ENCODE data around the gene ALDH1A3. TPM values are rescaled to one million over a fixed set of nuclear protein-coding genes. Genes with fewer than 3 reads are reported as not detected.

The ALDH1A3 gene
- total and polyA plus RNA-seq, 2 donors (not counting 1 experiment from before 2014, with no cell fraction given), result not detected

DNA sequence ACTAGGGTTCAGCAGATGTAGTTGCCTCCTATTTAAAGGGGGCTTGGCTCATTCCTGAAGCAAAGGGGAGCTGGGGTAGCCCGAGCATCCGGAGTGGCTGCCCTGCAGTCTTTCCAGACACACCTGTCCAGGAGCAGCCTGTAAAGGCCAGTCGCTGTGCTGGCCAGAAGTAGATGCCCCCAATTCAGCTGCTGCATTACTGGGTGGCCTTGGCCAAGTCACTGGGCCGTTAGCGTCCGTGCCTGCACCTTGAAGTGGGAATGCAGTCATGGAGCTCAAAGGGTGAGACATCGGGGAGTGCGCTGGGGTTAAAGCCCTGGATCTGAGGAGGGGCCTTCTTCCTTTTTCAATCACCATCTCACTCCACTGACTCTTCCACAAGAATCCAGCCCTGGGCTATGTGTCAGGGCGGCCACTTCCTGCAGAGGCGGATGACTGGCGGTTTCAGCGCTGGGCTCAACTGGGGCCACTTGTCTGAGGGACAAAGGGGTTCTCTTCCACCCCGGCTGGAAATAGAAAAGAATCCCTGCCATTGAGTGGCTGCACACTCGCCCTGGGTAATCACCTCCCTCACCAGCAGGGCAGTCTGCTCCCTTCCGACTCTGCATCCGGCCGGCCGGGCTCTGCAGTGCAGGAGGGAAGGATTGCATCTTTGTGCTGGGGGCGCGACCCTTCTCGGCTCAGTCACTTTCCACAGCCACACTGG is 11.8 kb downstream of the ALDH1A3 start:
- POLR2A ChIA-PET, result no interaction called here
- Mint-ChIP-seq H3K4me3 (no peak overlapping the region), H3K27me3 (peaks cover 61% of the 10 kb centered on the region), H3K27ac (no peak overlapping the region), H3K9me3 (ENCODE audit: insufficient read depth) (no peaks in the 10 kb centered on the region), H3K4me1 (no peaks in the 10 kb centered on the region)
- ATAC-seq (ENCODE audit: low read depth) (no peak), DNase-seq (no peak)
- Histone ChIP-seq H3K4me2 (replicated peaks; ENCODE audit: low read depth, low read length, poor library complexity, severe bottlenecking) (no peak overlapping the region), H3K9ac (ENCODE audit: low read length) (no peak overlapping the region), H3K27me3 (replicated peaks in 1 of 4; ENCODE audit: control extremely low read depth in 1 of 4, control insufficient read depth in 3 of 4, insufficient read depth in 4 of 4, low read length in 3 of 4) (peaks cover 0 to 49% (median 7%) of the 10 kb centered on the region in 4 experiments), H3K4me1 (ENCODE audit: control insufficient read depth in 2 of 2, insufficient read depth in 2 of 2, low read length in 2 of 2) (no peaks in the 10 kb centered on the region), H3K27ac (ENCODE audit: low read length in 2 of 2) (no peak overlapping the region), H3K9me3 (ENCODE audit: control extremely low read depth in 1 of 3, control insufficient read depth in 2 of 3, insufficient read depth in 1 of 3, low read length in 2 of 3) (no peaks in the 10 kb centered on the region), H3K4me3 (ENCODE audit: control extremely low read depth in 1 of 5, extremely low read depth in 1 of 5, insufficient read depth in 1 of 5, low read depth in 2 of 5, low read length in 4 of 5) (no peak overlapping the region), H3K79me2 (ENCODE audit: control insufficient read depth, insufficient read depth, low read length) (no peaks in the 10 kb centered on the region), H4K20me1 (ENCODE audit: control insufficient read depth, insufficient read depth, low read length, poor library complexity, severe bottlenecking) (no peaks in the 10 kb centered on the region), H2AFZ (ENCODE audit: insufficient read depth, low read depth, low read length, poor library complexity, severe bottlenecking) (no peak overlapping the region), H3K36me3 (replicated peaks in 1 of 2; ENCODE audit: control extremely low read depth in 1 of 2, control insufficient read depth in 1 of 2, extremely low read depth in 1 of 2, insufficient read depth in 2 of 2, low read length in 1 of 2) (no peaks in the 10 kb centered on the region)
- 58% methylated on average over 19 of the region's 21 CpGs for WGBS (ENCODE audit: insufficient coverage)
- CTCF ChIA-PET, result no interaction called here
- TF ChIP-seq, protein P1, sequence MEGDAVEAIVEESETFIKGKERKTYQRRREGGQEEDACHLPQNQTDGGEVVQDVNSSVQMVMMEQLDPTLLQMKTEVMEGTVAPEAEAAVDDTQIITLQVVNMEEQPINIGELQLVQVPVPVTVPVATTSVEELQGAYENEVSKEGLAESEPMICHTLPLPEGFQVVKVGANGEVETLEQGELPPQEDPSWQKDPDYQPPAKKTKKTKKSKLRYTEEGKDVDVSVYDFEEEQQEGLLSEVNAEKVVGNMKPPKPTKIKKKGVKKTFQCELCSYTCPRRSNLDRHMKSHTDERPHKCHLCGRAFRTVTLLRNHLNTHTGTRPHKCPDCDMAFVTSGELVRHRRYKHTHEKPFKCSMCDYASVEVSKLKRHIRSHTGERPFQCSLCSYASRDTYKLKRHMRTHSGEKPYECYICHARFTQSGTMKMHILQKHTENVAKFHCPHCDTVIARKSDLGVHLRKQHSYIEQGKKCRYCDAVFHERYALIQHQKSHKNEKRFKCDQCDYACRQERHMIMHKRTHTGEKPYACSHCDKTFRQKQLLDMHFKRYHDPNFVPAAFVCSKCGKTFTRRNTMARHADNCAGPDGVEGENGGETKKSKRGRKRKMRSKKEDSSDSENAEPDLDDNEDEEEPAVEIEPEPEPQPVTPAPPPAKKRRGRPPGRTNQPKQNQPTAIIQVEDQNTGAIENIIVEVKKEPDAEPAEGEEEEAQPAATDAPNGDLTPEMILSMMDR (IDR thresholded peaks at IDR 0.05), result no peak
- TF ChIP-seq EZH2 (IDR thresholded peaks at IDR 0.05; ENCODE audit: borderline replicate concordance, insufficient read depth, low read depth, low read length, poor library complexity, severe bottlenecking), result no peak
- intact Hi-C loops (cut with micrococcal nuclease), result no loop called here

DNA sequence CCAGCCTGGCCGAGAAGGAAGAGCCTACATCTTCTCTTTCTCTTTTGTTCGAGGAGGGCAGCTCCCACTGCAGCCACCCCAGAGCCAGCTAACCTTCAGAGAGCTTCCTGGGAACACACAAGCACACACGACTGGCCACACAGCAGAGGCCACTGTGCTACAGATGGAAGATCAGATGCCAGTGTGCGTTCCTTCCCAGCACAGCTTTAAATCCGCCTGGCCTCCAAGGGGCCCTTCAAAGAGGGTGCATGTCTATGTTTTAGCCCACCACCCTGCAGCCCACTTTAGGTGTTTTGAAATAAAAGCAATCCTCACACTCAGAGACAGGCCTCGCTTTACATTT is 12.4 kb downstream of the ALDH1A3 start:
- Histone ChIP-seq H3K4me2 (replicated peaks; ENCODE audit: low read depth, low read length, poor library complexity, severe bottlenecking) (no peak overlapping the region), H3K79me2 (ENCODE audit: control insufficient read depth, insufficient read depth, low read length) (no peaks in the 10 kb centered on the region), H2AFZ (ENCODE audit: insufficient read depth, low read depth, low read length, poor library complexity, severe bottlenecking) (no peak overlapping the region), H3K36me3 (replicated peaks in 1 of 2; ENCODE audit: control extremely low read depth in 1 of 2, control insufficient read depth in 1 of 2, extremely low read depth in 1 of 2, insufficient read depth in 2 of 2, low read length in 1 of 2) (no peaks in the 10 kb centered on the region), H3K27me3 (replicated peaks in 1 of 4; ENCODE audit: control extremely low read depth in 1 of 4, control insufficient read depth in 3 of 4, insufficient read depth in 4 of 4, low read length in 3 of 4) (peaks cover 0 to 49% (median 5%) of the 10 kb centered on the region in 4 experiments), H3K27ac (ENCODE audit: low read length in 2 of 2) (no peak overlapping the region), H3K9me3 (ENCODE audit: control extremely low read depth in 1 of 3, control insufficient read depth in 2 of 3, insufficient read depth in 1 of 3, low read length in 2 of 3) (no peaks in the 10 kb centered on the region), H3K4me3 (ENCODE audit: control extremely low read depth in 1 of 5, extremely low read depth in 1 of 5, insufficient read depth in 1 of 5, low read depth in 2 of 5, low read length in 4 of 5) (no peak overlapping the region), H4K20me1 (ENCODE audit: control insufficient read depth, insufficient read depth, low read length, poor library complexity, severe bottlenecking) (no peaks in the 10 kb centered on the region), H3K9ac (ENCODE audit: low read length) (no peak overlapping the region), H3K4me1 (ENCODE audit: control insufficient read depth in 2 of 2, insufficient read depth in 2 of 2, low read length in 2 of 2) (no peaks in the 10 kb centered on the region)
- POLR2A ChIA-PET, result no interaction called here
- 54% methylated on average over 5 of the region's 6 CpGs for WGBS (ENCODE audit: insufficient coverage)
- H3K27me3 Mint-ChIP-seq, result peaks cover 61% of the 10 kb centered on the region
- ATAC-seq (ENCODE audit: low read depth), result no peak
- intact Hi-C loops (cut with micrococcal nuclease), result no loop called here
- no peak for TF ChIP-seq EZH2 (IDR thresholded peaks at IDR 0.05; ENCODE audit: borderline replicate concordance, insufficient read depth, low read depth, low read length, poor library complexity, severe bottlenecking)
- TF ChIP-seq, protein P1 (IDR thresholded peaks at IDR 0.05), result no peak
- H3K4me3 Mint-ChIP-seq, result no peak overlapping the region
- H3K27ac Mint-ChIP-seq, result no peak overlapping the region
- H3K9me3 Mint-ChIP-seq (ENCODE audit: insufficient read depth), result no peaks in the 10 kb centered on the region
- no peaks in the 10 kb centered on the region for H3K4me1 Mint-ChIP-seq
- CTCF ChIA-PET, result interaction anchor here (1.0 to 1.6 kb wide), 2 partner anchors 19 to 26 kb away, joined by 4 to 5 read pairs; no protein-coding TSS in a partner anchor
- no peak for DNase-seq

All from B cell (primary cell).